K562 (cell line): Measurements from ENCODE around the gene DHRS13.

Source experiments
- CCAR2 ChIP-seq: fragments of 200-400 bp; formaldehyde crosslinking; IDR thresholded peaks from 2 replicates; pipeline ENCODE4 v1.6.1; 2017; ENCODE audit warnings: mild to moderate bottlenecking, low read depth, low read length
- EP300 ChIP-seq: IDR thresholded peaks from 2 replicates; pipeline ENCODE4 v1.6.1; 2012; ENCODE audit warnings: low read length, improper control_type of control experiment
- HDAC6 ChIP-seq: IDR thresholded peaks from 2 replicates; pipeline ENCODE4 v1.6.1; 2012; ENCODE audit warnings: low read depth, mild to moderate bottlenecking, control low read depth, inconsistent platforms, low read length, moderate library complexity
- IRF2 ChIP-seq: sonication (generic); formaldehyde crosslinking; IDR thresholded peaks from 2 replicates; pipeline ENCODE4 v1.8.1; 2022; ENCODE audit warnings: mild to moderate bottlenecking, missing genetic modification reagents
- NR3C1 ChIP-seq: sonication (generic); formaldehyde crosslinking; IDR thresholded peaks from 2 replicates; pipeline ENCODE4 v1.8.1; 2022; ENCODE audit warnings: missing genetic modification reagents
- POLR2A ChIP-seq: fragments of 450-650 bp; conservative IDR thresholded peaks from 2 replicates; pipeline ENCODE4 v1.6.1; 2016
- RBM15 ChIP-seq: fragments of 200-400 bp; formaldehyde crosslinking; IDR thresholded peaks from 2 replicates; pipeline ENCODE4 v1.6.1; 2018; ENCODE audit warnings: mild to moderate bottlenecking, low read length, moderate library complexity; ENCODE audit not compliant: insufficient read depth
- ZNF232 ChIP-seq: sonication (generic); formaldehyde crosslinking; IDR thresholded peaks from 2 replicates; pipeline ENCODE4 v1.8.0; 2022; ENCODE audit warnings: mild to moderate bottlenecking, missing genetic modification reagents
- ZNF780A ChIP-seq: fragments of 250-450 bp; sonication (Bioruptor Pico); IDR thresholded peaks from 2 replicates; pipeline ENCODE4 v1.5.0; 2021; ENCODE audit warnings: mild to moderate bottlenecking
- TF ChIP-seq, protein P1 (sequence below), 3 experiments: IDR thresholded peaks in 2 of 3; conservative IDR thresholded peaks in 1 of 3; 2 replicates each; pipeline ENCODE4 v1.5.1; 2011 to 2012; ENCODE audit warnings: low read length in 3 of 3, mild to moderate bottlenecking in 3 of 3, control low read depth in 2 of 3, improper control_type of control experiment in 1 of 3, inconsistent platforms in 1 of 3, low read depth in 1 of 3, mixed read lengths in 1 of 3, moderate library complexity in 1 of 3; ENCODE audit not compliant: insufficient read depth in 2 of 3

DNA sequence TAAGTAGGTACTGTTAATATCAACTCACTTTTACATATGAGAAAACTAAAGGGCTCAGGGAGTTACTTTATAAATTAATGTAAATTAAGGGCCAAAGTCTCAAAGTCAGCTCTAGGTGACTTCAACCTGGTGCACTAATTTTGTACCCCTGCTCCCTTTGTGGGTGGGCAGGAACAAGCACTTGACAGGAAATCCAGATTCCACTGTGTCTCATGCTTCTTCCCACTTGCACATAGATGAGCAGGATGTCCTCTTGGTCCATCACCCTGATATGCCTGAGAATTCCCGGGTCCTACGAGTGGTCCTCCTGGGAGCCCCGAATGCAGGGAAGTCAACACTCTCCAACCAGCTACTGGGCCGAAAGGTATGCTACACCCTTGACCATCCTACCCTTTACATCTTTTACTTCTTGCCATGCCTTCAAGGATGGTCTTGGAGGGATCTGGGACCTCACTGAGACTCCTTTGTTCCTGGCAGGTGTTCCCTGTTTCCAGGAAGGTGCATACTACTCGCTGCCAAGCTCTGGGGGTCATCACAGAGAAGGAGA lies 46.8 kb downstream of the DHRS13 start:
- no peak for TF ChIP-seq NR3C1 (CRISPR knock-in tag)
- no peak for TF ChIP-seq ZNF232 (CRISPR knock-in tag)
- TF ChIP-seq, protein P1, sequence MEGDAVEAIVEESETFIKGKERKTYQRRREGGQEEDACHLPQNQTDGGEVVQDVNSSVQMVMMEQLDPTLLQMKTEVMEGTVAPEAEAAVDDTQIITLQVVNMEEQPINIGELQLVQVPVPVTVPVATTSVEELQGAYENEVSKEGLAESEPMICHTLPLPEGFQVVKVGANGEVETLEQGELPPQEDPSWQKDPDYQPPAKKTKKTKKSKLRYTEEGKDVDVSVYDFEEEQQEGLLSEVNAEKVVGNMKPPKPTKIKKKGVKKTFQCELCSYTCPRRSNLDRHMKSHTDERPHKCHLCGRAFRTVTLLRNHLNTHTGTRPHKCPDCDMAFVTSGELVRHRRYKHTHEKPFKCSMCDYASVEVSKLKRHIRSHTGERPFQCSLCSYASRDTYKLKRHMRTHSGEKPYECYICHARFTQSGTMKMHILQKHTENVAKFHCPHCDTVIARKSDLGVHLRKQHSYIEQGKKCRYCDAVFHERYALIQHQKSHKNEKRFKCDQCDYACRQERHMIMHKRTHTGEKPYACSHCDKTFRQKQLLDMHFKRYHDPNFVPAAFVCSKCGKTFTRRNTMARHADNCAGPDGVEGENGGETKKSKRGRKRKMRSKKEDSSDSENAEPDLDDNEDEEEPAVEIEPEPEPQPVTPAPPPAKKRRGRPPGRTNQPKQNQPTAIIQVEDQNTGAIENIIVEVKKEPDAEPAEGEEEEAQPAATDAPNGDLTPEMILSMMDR (IDR thresholded peaks at IDR 0.05 in 2 of 3, conservative IDR thresholded peaks at IDR 0.05 in 1 of 3; ENCODE audit: insufficient read depth in 2 of 3, low read depth in 1 of 3, low read length in 3 of 3) = no peak
- no peak for TF ChIP-seq CCAR2
- no peak for TF ChIP-seq ZNF780A (CRISPR knock-in tag)
- no peak for TF ChIP-seq RBM15
- no peak for TF ChIP-seq POLR2A
- TF ChIP-seq IRF2 (CRISPR knock-in tag) = no peak
- TF ChIP-seq HDAC6 = no peak
- no peak for TF ChIP-seq EP300
